GM19455 (cell line): ENCODE data around the gene DTNB.

Experiments used
- ATAC-seq: cut with Tn5 transposase; IDR thresholded peaks from one replicate; pipeline ENCODE4 v1.9.1; 2021; ENCODE audit not compliant: unreplicated experiment

Gene DTNB

DNA sequence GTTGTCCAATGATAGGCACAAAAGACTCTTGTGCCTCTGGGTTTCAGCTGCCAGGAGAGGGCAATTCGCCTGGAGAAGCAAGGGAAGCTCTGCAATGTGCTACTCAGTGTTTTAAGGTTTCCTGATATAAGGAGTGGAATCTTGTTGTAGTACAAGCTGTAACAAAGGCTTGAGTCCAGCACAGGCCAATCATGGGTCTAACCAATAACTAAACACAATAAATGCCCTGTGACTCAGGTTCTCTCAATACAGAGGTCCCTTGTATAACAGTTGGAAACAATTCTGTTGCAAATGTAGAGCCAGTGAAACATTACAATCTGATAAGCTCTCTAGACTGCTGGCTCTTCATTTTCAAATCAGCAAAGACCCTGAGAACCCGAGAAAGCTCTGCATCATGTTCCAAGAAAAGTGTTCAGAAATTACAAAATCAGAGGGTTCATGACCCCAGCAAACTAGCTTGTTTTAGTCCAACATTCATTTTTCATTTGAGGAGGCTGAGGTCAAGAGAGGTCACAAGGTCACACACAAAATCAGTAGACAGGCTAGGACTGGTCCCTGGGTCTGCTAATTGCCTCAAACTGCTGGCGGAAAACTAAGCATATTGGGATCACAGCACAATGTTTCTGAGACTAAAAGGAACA, 272.7 kb downstream of the DTNB start:
- ATAC-seq = no peak

DNA sequence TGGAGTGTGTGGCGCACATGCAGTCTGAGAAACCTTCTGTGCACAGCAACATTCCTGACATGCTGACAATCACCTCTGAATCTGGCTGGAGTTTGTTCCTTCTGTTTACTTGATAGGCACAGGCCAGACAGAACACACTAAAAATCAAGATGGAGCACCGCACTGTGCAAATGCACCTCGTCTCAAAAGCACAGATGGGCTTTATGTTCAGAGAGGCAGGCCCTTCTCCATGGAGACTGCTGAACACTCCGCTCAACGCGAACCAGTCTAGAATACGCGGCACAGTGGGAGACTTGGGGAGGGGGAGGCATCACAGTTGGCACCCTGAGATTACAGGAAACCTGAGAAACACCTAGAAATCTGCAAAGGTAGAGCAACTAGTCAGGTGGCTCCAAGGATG, 273.2 kb downstream of the DTNB start:
- no peak for ATAC-seq

DNA sequence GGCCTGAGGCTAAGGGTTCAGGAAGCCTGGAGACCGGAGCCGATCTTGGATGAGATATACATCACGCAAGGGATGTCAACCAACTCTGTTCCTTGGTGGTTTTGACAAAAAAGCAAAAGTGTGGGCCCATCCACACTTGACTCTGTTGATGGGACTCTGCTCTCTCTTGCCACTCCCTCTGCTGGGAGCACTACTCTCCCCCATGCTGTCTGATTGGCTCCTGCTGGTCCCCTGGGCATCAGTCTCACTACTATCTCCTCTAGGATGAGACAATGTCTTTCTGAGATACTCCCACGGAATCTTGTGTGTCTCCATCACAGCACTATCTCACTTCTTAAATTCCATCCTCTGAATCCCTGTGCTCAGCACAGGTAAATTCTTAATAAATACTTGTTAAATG, 274.8 kb downstream of the DTNB start:
- no peak for ATAC-seq

DNA sequence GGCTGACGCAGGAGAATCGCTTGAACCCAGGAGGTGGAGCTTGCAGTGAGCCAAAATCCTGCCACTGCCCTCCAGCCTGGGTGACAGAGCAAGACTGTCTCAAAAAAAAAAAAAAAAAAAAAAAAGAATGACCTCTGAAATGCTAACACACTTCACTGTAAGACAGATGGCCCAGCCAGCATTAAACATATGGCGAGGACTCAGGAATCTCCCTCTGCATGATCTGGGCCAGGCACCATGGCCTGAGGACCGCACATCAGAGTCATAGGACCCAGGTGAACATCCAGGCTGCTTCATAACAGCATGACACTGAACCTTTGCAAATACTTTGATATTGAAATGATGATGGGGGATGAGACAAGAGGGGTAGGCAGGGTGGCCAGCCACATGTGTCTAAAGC, 275.6 kb downstream of the DTNB start:
- ATAC-seq = no peak

DNA sequence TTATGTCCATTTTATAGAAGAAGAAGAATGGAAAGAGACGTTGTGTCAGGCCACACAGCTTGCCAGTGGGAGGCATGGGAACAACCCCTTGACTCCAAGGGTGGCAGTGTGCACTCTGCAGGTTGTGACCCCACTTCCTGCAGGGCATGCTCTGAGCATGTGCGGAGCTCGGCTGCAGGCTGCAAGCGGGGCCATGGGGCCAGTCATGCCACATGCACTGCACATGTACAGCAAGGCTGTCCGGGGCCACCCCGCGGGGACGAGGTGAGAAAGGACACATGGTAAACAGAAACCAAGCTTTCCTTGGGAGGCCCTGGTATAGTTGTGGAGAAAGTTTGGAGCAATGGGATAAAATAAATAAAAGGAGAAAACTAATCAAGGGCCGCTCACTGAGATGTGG, 284.2 kb downstream of the DTNB start:
- no peak for ATAC-seq

DNA sequence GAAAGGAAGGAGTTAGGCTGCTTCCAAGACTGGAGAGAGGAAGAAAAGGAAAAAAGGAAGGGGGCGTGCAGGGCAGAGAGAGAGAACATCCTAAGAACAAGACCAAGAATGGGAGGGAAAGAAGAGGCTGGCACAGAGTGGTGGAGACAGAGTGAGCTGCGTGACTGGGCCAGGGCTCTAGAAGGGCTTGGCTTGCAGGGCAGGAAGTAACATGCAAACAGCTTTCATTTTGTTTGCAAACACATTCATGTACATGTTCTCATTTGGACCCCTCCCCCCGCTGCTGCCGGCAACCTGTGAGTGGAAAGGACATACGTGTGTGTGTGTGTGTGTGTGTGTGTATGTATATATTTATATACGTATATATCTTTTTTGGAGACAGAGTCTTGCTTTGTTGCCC, 284.9 kb downstream of the DTNB start:
- no peak for ATAC-seq

DNA sequence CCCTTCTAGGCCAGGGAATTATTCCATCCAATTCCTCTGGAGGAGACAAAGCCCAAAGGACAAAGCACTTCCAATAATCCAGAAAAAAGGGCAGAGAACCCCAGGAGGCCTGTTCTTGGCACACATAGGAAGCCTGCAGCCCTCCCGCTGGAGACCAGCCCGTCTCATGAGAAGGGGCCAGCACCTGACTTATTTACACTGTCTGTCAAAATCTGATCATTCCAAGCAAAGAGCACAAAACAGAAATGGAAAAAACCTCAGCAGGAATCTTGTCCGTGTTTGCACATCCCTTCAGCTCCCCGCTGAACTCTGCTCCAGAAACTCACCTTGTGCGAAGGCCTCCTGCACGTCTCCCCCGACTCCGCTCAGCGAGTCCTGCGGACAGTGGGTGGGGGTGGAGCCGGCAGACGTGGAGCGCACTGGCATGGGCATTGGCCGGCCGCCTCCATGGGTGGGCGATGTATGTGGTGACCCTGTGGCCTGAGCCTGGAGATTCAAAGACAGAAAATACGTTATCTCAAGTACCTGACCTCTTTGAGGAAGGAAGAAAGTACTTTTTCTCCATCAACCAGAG, 285.4 kb downstream of the DTNB start:
- ATAC-seq = no peak

DNA sequence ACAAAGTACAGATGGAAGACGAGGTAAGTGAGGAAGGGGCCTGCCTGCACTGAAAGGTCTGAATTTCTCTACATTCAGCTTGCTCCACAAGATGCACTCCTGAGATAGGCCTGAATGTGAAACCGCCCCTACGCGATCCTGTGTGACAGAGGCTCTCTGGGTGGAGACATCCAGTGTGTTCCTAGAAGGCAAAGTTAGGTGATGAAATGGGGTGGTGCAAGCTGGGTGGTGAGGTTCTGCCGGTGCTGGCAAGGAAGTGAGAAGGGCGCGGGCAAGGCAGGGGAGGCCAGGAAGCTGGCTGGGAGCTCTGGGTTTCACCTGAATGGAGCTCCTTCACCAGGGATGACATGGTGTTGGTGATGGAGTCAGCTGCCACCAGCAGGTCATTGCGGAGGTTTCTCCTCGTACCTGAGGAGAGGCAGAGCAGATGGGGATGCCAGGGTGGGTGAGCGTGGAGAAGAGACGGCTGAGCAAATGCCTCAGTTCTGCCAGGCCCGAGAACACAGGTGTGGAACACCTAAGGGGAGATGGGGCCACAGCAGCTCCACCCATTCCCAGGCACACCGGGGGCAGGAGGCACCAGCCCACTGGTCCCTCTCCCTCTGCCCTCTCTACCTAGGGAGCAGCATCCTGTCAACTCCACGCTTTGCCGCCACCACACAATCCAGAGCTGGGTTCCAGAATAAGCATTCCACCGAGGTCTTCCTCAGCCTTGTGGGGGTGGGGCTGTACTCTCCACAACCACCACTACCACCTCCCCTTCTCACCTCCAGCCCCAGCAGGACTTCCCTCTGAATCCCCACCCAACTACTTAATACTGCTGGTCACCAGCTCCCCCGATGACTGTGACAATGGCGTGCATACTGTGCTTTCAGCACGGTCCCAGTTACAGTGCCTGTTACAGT, 286.2 kb downstream of the DTNB start:
- no peak for ATAC-seq

DNA sequence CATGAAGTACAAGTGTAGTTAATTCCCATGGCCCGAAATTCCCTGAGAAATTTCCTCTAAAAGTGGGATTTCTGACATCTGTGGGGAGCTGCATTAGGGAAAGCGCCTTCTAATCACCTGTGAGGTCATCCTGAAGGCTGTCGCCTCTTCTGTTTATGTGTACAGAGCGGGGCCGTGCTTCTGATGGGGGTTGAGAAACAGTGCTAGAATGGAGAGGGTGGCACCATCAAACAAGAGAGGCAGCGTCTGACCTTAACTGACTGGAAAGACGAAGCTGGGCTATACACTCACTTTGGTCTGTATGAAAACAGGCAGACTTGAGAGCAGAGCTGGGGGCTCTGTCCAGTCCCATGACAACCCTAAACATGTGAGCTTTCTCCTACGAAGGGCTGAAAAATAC, 287.5 kb downstream of the DTNB start:
- no peak for ATAC-seq

DNA sequence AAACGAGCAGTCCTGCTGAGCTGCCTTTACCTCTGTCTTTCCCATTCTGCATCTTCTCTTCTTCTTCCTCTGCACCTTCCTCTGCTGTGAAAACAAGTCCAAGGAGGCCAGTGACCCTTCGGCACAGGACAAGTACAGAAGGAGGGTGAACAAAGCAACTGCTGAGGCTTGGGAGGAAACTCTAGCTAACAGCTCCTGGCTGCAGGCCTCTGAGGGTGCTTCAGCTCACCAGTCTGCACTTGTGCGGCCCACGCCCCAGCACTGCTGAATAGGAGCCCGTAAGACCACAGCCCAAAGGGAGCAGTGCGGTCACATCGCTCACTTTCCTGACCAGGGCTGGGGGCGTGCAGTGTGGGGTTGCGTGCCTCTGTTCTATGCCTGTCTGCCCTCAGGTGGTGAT, 289.6 kb downstream of the DTNB start:
- no peak for ATAC-seq

DNA sequence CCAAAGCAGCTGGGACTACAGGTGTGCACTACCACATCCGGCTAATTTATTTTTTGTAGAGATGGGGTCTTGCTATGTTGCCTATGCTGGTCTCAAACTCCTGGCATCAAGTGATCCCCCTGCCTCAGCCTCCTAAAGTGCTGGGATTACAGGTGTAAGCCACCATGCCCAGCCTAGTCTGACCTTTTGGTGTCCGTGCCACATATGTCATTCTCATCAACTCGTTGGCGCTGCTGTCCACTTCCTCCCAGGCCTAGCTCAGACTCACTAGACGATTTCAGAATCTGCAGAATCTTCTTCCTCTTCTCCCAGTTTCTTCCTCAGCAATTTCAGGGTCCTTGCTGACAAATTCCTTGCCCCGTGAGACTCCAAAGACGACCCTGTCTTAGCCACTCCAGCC, 291.9 kb downstream of the DTNB start:
- no peak for ATAC-seq

DNA sequence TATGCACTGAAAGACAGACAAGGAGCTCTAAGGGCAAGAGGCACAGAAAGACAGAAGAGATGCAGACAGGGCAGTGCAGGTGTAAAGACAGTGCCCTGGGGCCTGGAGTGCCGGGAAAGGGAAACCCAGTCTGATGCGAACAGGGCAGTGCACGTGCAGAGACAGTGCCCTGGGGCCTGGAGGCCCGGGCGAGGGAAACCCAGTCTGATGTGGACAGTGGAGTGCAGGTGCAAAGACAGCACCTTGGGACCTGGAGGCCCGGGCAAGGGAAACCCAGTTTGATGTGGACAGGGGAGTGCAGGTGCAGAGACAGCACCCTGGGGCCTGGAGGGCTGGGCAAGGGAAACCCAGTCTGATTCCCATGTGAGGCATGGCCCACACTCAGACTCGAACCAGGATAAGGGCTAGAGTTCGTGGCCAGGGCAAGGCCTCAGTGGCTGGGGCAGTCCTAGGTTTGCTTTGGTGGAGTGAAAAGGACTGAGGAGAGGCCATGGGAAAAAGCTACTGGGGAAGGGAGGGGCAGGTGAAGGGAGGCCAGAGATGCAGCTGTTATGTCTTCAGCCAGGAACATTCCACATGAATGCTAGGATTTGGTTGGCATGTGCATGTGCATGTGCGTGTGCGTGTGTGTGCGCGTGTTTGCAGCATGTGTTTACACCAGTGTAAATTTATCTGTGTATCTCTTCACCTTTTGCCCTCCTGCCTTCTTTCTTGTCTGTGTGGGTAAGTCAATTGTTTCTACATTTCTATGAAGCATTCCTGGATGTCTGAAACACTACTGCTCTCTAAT, 292.6 kb downstream of the DTNB start:
- ATAC-seq = no peak

DNA sequence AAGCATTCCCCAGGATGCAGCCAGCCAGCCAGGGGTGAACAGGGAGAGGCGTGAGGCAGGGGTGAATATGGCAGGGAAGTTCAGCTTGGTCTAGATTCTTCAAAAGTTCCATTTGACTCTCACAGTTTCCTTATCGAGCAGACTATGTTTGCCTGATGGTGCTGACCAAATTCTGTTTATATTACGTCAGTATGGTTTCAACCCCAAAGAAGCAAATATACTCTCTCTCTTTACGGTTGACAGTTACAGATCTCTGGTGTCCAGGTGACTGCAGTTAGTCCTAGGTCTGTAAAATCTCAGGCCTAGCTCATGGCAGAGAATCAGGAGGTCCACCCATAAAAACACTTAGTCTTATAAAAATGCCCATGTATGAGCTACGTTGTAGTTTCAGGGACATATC, 293.4 kb downstream of the DTNB start:
- no peak for ATAC-seq

DNA sequence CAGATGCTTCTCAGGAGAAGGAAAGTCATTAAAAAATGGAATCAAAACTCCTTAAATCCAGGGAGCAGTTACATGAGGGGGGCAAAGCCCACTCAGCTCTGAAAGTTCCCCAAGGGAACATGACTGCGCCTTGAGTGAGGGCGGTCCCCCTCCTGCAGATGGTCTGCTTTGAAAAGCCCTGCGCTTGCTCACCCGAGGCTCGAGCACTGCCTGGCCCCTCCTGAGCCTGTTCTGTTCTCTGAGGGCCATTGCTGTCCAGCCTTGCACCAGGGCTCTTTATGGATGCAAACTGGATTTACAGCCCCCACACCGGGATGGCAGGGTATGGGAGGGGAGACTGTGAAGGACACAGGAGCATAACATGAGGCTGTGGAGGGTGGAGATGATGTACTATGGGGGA, 293.8 kb downstream of the DTNB start:
- no peak for ATAC-seq

DNA sequence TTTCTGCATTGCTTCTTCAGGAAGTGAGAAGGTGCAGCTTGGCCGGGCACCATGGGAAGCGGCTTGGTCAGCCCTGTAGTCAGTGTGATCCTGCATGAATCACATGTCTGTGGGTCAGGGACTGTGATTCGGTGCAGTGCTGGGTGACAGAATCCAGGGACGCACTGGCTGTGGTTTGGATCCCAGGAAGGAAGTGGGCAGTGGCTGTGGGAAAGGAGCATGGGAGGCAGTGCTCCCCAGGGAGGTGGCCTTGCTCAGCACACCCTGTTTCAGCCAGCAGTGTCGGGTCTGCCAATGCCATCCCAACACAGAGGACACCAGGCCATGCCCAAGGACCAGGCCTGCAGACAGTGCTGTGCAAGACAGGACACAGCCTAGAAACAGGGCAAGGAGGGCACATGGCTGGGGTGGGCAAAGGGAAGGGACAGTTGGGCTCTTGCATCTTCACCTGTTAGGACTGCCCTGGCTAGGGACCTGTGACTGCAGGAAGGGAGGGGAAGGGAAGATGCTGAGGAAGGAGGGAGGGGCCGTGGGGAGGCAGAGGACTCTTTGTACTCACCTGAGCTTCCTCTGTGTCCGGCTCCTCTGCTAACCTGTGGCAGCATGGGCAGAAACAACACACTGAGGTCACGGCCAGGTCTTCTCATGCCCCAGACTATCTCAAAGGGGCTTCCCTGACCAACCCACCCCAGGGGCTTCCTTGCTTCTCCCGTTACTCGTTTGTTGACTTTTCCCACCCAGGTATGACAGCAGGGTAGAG, 294.5 kb downstream of the DTNB start:
- no peak for ATAC-seq

DNA sequence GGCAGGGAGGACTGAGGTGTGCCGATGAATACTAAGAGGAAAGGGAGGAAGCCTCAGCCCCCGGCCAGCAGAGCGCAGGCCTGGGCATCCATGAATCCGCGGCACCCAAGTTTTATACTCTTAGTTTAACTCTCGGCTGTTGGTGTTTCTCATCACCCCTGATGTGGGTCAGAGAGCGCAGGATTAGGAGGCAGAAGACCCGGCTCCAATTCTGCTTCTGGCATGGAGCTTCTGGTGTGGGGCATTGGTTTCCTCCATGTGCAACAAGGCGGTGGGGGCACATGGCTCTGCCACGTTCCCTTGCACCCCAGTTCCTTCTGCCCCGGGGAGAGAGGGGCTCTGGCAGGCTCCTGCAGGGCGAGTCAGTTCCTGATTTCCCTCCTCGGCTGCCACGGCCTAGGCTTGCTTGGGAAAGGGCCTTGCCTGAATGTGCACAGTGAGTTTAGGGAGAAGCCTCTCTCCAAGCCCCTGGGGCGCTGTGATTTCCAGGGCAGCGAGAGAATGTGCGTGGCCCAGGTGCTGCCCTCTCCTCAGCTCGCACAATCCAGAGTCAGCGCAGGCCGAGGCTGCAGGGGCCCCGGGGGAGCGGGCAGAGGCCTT, 295.5 kb downstream of the DTNB start:
- no peak for ATAC-seq

DNA sequence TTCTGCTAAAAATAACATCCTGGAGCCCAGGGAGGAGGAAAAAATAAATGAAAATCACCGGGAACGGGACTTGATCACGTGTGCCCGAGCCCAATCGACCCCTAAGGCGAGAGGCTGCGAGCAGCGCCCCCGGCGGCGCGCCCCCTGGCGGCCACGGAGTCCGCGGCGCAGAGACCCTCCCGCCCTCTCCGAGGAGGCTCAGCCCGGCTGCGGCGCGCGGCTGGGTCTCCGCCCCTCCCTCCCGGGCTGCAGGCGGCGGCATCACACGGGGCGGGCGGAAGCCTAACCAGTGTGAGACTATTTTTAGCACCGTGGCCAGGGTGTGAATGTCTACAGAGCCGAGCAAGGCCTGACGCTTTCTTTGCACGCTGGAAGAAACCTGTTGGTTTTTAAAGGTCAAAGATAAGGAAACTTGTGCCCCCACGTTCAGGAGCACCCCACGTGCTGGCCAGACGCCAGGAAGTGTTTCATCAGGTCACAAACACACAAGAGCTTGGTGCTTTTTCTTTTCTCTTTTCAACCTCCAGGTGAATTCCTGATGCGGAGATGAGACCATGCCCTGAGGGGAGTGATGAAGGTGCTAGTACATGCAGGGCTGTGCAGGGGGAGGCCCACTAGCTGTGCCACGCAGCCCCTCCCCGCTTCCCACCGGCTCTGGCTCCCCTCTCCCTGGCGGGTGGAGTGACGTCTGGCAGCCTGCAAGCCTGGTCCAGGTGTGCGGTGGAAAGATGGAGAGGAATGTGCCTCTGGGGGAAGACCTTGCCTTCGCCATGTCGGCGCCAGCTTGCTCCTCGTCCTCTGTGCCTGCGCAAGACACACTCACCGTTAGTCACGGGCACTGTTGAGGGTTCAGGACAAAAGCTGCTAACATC, 296.4 kb downstream of the DTNB start:
- ATAC-seq = peak; percentile 93

DNA sequence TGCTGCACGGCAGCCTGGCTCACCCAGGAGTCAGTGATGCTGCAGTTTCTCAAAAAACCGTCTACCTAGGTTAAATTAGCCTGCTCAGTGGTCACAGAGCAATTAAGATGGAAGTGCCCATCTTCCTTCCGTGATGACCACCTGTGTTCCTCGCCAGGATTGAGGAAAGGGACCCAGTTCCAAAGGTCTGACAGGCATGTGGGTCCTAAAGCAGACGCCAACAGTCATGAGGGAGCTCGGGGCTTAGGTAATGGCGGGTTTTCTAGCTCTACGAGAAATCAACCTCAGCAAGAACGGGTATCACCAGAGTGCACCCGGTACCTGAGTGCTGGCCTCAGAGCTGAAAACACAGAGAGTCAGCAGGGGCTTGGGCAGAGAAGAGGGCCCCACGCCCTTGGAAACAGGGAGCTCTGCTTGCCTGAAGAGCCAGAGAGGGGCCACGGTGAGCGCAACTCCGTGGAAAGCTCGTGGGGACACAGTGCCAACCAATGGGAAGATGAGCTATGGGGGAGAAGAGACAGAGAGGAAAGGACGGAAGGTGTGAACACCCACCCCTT, 297.3 kb downstream of the DTNB start:
- ATAC-seq = no peak

DNA sequence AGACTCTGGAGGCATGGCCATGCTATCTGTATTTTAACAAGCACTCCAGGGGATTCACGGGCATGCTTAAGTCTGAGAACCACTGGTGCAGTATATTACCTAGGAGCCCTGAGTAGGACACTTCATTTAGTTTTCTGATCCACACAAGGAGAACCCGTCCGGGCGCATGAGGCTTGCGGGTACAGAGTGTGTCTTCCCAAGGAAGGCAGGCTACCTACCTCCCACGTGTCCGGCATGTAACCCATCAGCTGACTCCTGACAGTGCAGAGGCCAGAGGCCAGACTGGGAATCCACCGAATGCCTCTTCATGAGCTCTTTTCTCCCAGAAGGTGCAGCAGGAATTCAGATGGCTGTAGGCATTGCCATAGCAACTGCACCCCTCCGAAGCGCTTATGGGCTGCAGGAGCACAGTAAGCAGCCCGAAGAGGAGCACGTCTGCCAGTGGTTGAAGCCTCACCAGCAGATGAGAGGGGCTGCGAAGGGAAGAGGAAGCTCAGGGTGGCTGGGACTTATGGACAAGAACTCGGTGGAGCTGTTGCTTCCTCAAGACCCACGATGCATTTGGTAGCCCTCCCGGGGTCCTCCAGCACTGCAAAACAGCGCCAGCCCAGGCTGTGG, 297.9 kb downstream of the DTNB start:
- ATAC-seq = no peak
